ENCODE data around the gene ADM5.

Gene ADM5

GRCh38 chr19:49680421-49681351 is 8.7 kb upstream of the ADM5 start:
- peak overlapping the region; percentile 21 for H3K4me3 Mint-ChIP-seq
- CTCF ChIA-PET, result interaction anchor here (0.5 to 7.4 kb wide), 12 partner anchors 9 to 212 kb away, joined by 3 to 78 read pairs (median 3); partner anchors contain the start of genes PRRG2 and RRAS
- H3K4me1 Mint-ChIP-seq, result peaks cover 36% of the 10 kb centered on the region
- peak; percentile 95 for DNase-seq
- H3K9me3 Mint-ChIP-seq, result no peaks in the 10 kb centered on the region
- no peaks in the 10 kb centered on the region for H3K27me3 Mint-ChIP-seq
- H3K27ac Mint-ChIP-seq, result peak overlapping the region; percentile 19
- peaks cover 30% of the 10 kb centered on the region for H3K36me3 Mint-ChIP-seq

- Mint-ChIP-seq H3K9me3 (no peaks in the 10 kb centered on the region), H3K4me1 (peaks cover 27% of the 10 kb centered on the region), H3K36me3 (peaks cover 31% of the 10 kb centered on the region), H3K4me3 (no peak overlapping the region), H3K27ac (no peak overlapping the region), H3K27me3 (no peaks in the 10 kb centered on the region)
- DNase-seq, result no peak
- CTCF ChIA-PET, result interaction anchor here (0.6 to 7.4 kb wide), 3 partner anchors 10 to 250 kb away, joined by 4 to 78 read pairs (median 6); no protein-coding TSS in a partner anchor
These were observed 7.6 kb upstream of the ADM5 start for GRCh38 chr19:49681830-49682229.

GRCh38 chr19:49682274-49682673 is 7.1 kb upstream of the ADM5 start:
- no peaks in the 10 kb centered on the region for H3K27me3 Mint-ChIP-seq
- no peak for DNase-seq
- peaks cover 35% of the 10 kb centered on the region for H3K36me3 Mint-ChIP-seq
- CTCF ChIA-PET, result no interaction called here
- H3K4me3 Mint-ChIP-seq, result no peak overlapping the region
- peaks cover 30% of the 10 kb centered on the region for H3K4me1 Mint-ChIP-seq
- H3K9me3 Mint-ChIP-seq, result no peaks in the 10 kb centered on the region
- no peak overlapping the region for H3K27ac Mint-ChIP-seq

GRCh38 chr19:49683814-49684250 is 5.6 kb upstream of the ADM5 start:
- Mint-ChIP-seq H3K36me3 (peaks cover 44% of the 10 kb centered on the region), H3K9me3 (no peaks in the 10 kb centered on the region), H3K4me1 (peaks cover 25% of the 10 kb centered on the region), H3K27ac (no peak overlapping the region), H3K4me3 (no peak overlapping the region), H3K27me3 (no peaks in the 10 kb centered on the region)
- CTCF ChIA-PET, result no interaction called here
- no peak for DNase-seq

- Mint-ChIP-seq H3K4me1 (peaks cover 27% of the 10 kb centered on the region), H3K36me3 (peaks cover 44% of the 10 kb centered on the region), H3K27ac (no peak overlapping the region), H3K9me3 (no peaks in the 10 kb centered on the region), H3K4me3 (no peak overlapping the region), H3K27me3 (no peaks in the 10 kb centered on the region)
- CTCF ChIA-PET, result interaction anchor here (0.6 to 1.1 kb wide), 2 partner anchors 84 to 233 kb away, joined by 3 read pairs; partner anchors contain the start of gene PIH1D1
- DNase-seq, result no peak
These were observed 5.0 kb upstream of the ADM5 start for GRCh38 chr19:49684251-49684982.

GRCh38 chr19:49684983-49685553 is 4.3 kb upstream of the ADM5 start:
- Mint-ChIP-seq H3K4me1 (peaks cover 26% of the 10 kb centered on the region), H3K9me3 (no peaks in the 10 kb centered on the region), H3K27ac (no peak overlapping the region), H3K36me3 (peaks cover 47% of the 10 kb centered on the region), H3K4me3 (no peak overlapping the region), H3K27me3 (peaks cover 5% of the 10 kb centered on the region)
- CTCF ChIA-PET, result interaction anchor here (0.6 to 1.7 kb wide), 3 partner anchors 83 to 233 kb away, joined by 3 to 4 read pairs (median 3); partner anchors contain the start of gene PIH1D1
- DNase-seq, result no peak

GRCh38 chr19:49685845-49686332 is 3.5 kb upstream of the ADM5 start:
- H3K4me1 Mint-ChIP-seq, result peaks cover 26% of the 10 kb centered on the region
- no peak overlapping the region for H3K27ac Mint-ChIP-seq
- no peak overlapping the region for H3K4me3 Mint-ChIP-seq

GRCh38 chr19:49686503-49687088 is 2.8 kb upstream of the ADM5 start:
- H3K4me3 Mint-ChIP-seq, result no peak overlapping the region
- CTCF ChIA-PET, result interaction anchor here (0.6 to 1.7 kb wide), 3 partner anchors 8 to 180 kb away, joined by 3 to 5 read pairs (median 4); no protein-coding TSS in a partner anchor
- peaks cover 45% of the 10 kb centered on the region for H3K36me3 Mint-ChIP-seq
- no peak overlapping the region for H3K27ac Mint-ChIP-seq
- peaks cover 21% of the 10 kb centered on the region for H3K27me3 Mint-ChIP-seq
- no peak for DNase-seq
- peaks cover 31% of the 10 kb centered on the region for H3K4me1 Mint-ChIP-seq
- H3K9me3 Mint-ChIP-seq, result no peaks in the 10 kb centered on the region

More at GRCh38 chr19:49685845-49686332, 3.5 kb upstream of the ADM5 start:
- no peaks in the 10 kb centered on the region for H3K9me3 Mint-ChIP-seq
- no peak for DNase-seq
- CTCF ChIA-PET, result interaction anchor here (1.7 kb wide), 2 partner anchors 10 to 179 kb away, joined by 4 to 5 read pairs; no protein-coding TSS in a partner anchor
- H3K36me3 Mint-ChIP-seq, result peaks cover 48% of the 10 kb centered on the region
- peaks cover 13% of the 10 kb centered on the region for H3K27me3 Mint-ChIP-seq

- Mint-ChIP-seq H3K36me3 (peaks cover 42% of the 10 kb centered on the region), H3K9me3 (no peaks in the 10 kb centered on the region), H3K27me3 (peaks cover 26% of the 10 kb centered on the region), H3K27ac (no peak overlapping the region), H3K4me1 (peaks cover 33% of the 10 kb centered on the region), H3K4me3 (no peak overlapping the region)
- no peak for DNase-seq
- CTCF ChIA-PET, result interaction anchor here (1.7 kb wide), 1 partner anchor 11 kb away, joined by 5 read pairs; no protein-coding TSS in a partner anchor
These were observed 2.2 kb upstream of the ADM5 start for GRCh38 chr19:49687150-49687549.

- Mint-ChIP-seq H3K4me3 (no peak overlapping the region), H3K4me1 (peaks cover 35% of the 10 kb centered on the region), H3K36me3 (peaks cover 38% of the 10 kb centered on the region), H3K9me3 (no peaks in the 10 kb centered on the region), H3K27ac (peak overlapping the region; percentile 47), H3K27me3 (peaks cover 32% of the 10 kb centered on the region)
- CTCF ChIA-PET, result interaction anchor here (1.7 kb wide), 1 partner anchor 12 kb away, joined by 5 read pairs; no protein-coding TSS in a partner anchor
- no peak for DNase-seq
These were observed 1.7 kb upstream of the ADM5 start for GRCh38 chr19:49687566-49688316.

GRCh38 chr19:49688531-49689132 is 762 bp upstream of the ADM5 start:
- CTCF ChIA-PET, result interaction anchor here (0.7 to 0.9 kb wide), 2 partner anchors 25 to 29 kb away, joined by 3 read pairs; no protein-coding TSS in a partner anchor
- peak overlapping the region; percentile 46 for H3K27ac Mint-ChIP-seq
- H3K4me1 Mint-ChIP-seq, result peaks cover 35% of the 10 kb centered on the region
- peaks cover 40% of the 10 kb centered on the region for H3K27me3 Mint-ChIP-seq
- no peak for DNase-seq
- no peak overlapping the region for H3K4me3 Mint-ChIP-seq
- H3K9me3 Mint-ChIP-seq, result no peaks in the 10 kb centered on the region
- peaks cover 37% of the 10 kb centered on the region for H3K36me3 Mint-ChIP-seq

- peak overlapping the region; percentile 75 for H3K4me3 Mint-ChIP-seq
- H3K27ac Mint-ChIP-seq, result no peak overlapping the region
These were observed 773 bp downstream of the ADM5 start for GRCh38 chr19:49690079-49690655.

More at GRCh38 chr19:49690079-49690655, 773 bp downstream of the ADM5 start:
- no peak for DNase-seq
- CTCF ChIA-PET, result no interaction called here
- H3K27me3 Mint-ChIP-seq, result peaks cover 46% of the 10 kb centered on the region
- H3K9me3 Mint-ChIP-seq, result no peaks in the 10 kb centered on the region
- H3K4me1 Mint-ChIP-seq, result peaks cover 35% of the 10 kb centered on the region
- H3K36me3 Mint-ChIP-seq, result peaks cover 25% of the 10 kb centered on the region

Measured in activated naive CD4-positive, alpha-beta T cell treated with anti-CD3 and anti-CD28 coated beads, Interleukin-2, amount 10 ng/mL, durations not matched to agents 7 days and 5 days (primary cell).